Mesenchymal stem cell (in vitro differentiated cells and primary cell): ENCODE measurements around the gene BPIFB6.

ENCODE experiments used
- DNase-seq: peaks from one replicate; pipeline ENCODE4 v3.0.0-alpha.2; 2013
- H2AFZ ChIP-seq: one replicate; pipeline ENCODE4 v1.6.1; 2013; ENCODE audit warnings: low read depth, mild to moderate bottlenecking, control low read depth, inconsistent platforms, low read length, moderate library complexity
- H2AK5ac ChIP-seq: 2 replicates; pipeline ENCODE4 v1.6.1; 2013; ENCODE audit warnings: low read length, moderate library complexity, mild to moderate bottlenecking, inconsistent platforms; ENCODE audit not compliant: severe bottlenecking
- H2BK120ac ChIP-seq: one replicate; pipeline ENCODE4 v1.6.1; 2013; ENCODE audit warnings: low read depth, mild to moderate bottlenecking, inconsistent platforms, low read length, moderate library complexity
- H2BK12ac ChIP-seq, 2 experiments: one replicate each; pipeline ENCODE4 v1.6.1; 2013; ENCODE audit warnings: inconsistent platforms in 2 of 2, low read length in 2 of 2, mild to moderate bottlenecking in 2 of 2, moderate library complexity in 2 of 2, control low read depth in 1 of 2
- H2BK15ac ChIP-seq: one replicate; pipeline ENCODE4 v1.6.1; 2013; ENCODE audit warnings: mild to moderate bottlenecking, low read depth, inconsistent platforms; ENCODE audit not compliant: poor library complexity, severe bottlenecking
- H2BK5ac ChIP-seq: 2 replicates; pipeline ENCODE4 v1.6.1; 2013; ENCODE audit warnings: low read depth, mild to moderate bottlenecking, low read length, control low read depth, inconsistent platforms; ENCODE audit not compliant: poor library complexity, severe bottlenecking
- H3K14ac ChIP-seq, 2 experiments: one replicate each; pipeline ENCODE4 v1.6.1; 2013; ENCODE audit warnings: inconsistent platforms in 2 of 2, low read length in 2 of 2, control low read depth in 1 of 2, mild to moderate bottlenecking in 1 of 2, moderate library complexity in 1 of 2
- H3K18ac ChIP-seq, 2 experiments: one replicate each; pipeline ENCODE4 v1.6.1; 2013; ENCODE audit warnings: inconsistent platforms in 2 of 2, low read length in 2 of 2, control low read depth in 1 of 2, low read depth in 1 of 2, mild to moderate bottlenecking in 1 of 2
- H3K23ac ChIP-seq, 2 experiments: one replicate each; pipeline ENCODE4 v1.6.1; 2013; ENCODE audit warnings: inconsistent platforms in 2 of 2, low read length in 2 of 2, mild to moderate bottlenecking in 2 of 2, moderate library complexity in 2 of 2, control low read depth in 1 of 2
- H3K27ac ChIP-seq: 2 replicates; pipeline ENCODE4 v1.5.1; 2013; ENCODE audit warnings: mild to moderate bottlenecking, moderate library complexity, low read length, control low read depth, inconsistent platforms; ENCODE audit not compliant: poor library complexity, severe bottlenecking
- H3K27me3 ChIP-seq, 2 experiments: 2 replicates each; pipeline versions ENCODE4 v1.6.1 to v1.7.0; 2013; ENCODE audit warnings: low read length in 2 of 2, mild to moderate bottlenecking in 2 of 2, moderate library complexity in 2 of 2, control low read depth in 1 of 2, inconsistent platforms in 1 of 2; ENCODE audit not compliant: control insufficient read depth in 1 of 2, insufficient read depth in 1 of 2
- H3K36me3 ChIP-seq, 2 experiments: 2 replicates each; pipeline versions ENCODE4 v1.6.1 to v1.7.0; 2013; ENCODE audit warnings: low read length in 2 of 2, control low read depth in 1 of 2, inconsistent platforms in 1 of 2, low read depth in 1 of 2, mild to moderate bottlenecking in 1 of 2; ENCODE audit not compliant: insufficient read depth in 2 of 2, control insufficient read depth in 1 of 2
- H3K4ac ChIP-seq, 2 experiments: one replicate each; pipeline ENCODE4 v1.6.1; 2013; ENCODE audit warnings: inconsistent platforms in 2 of 2, low read length in 2 of 2, mild to moderate bottlenecking in 2 of 2, moderate library complexity in 2 of 2, control low read depth in 1 of 2, low read depth in 1 of 2
- H3K4me1 ChIP-seq: 2 replicates; pipeline ENCODE4 v1.6.1; 2013; ENCODE audit warnings: low read depth, low read length, control low read depth; ENCODE audit not compliant: control insufficient read depth, insufficient read depth
- H3K4me2 ChIP-seq: 2 replicates; pipeline ENCODE4 v1.6.1; 2013; ENCODE audit warnings: low read length, mild to moderate bottlenecking, inconsistent platforms; ENCODE audit not compliant: poor library complexity, severe bottlenecking
- H3K4me3 ChIP-seq, 2 experiments: 2 replicates each; pipeline versions ENCODE4 v1.5.1 to v1.7.0; 2013; ENCODE audit warnings: low read length in 2 of 2, mild to moderate bottlenecking in 2 of 2, control low read depth in 1 of 2, low read depth in 1 of 2; ENCODE audit not compliant: insufficient read depth in 1 of 2
- H3K79me1 ChIP-seq: replicated peaks from 2 replicates; pipeline ENCODE4 v1.6.1; 2013; ENCODE audit warnings: mild to moderate bottlenecking, control low read depth, low read length, inconsistent platforms; ENCODE audit not compliant: poor library complexity, severe bottlenecking
- H3K9ac ChIP-seq: 2 replicates; pipeline ENCODE4 v1.7.0; 2013; ENCODE audit warnings: mild to moderate bottlenecking, low read length, moderate library complexity
- H3K9me3 ChIP-seq: 2 replicates; pipeline ENCODE4 v1.7.0; 2013; ENCODE audit warnings: mild to moderate bottlenecking, low read length; ENCODE audit not compliant: control insufficient read depth
- H4K8ac ChIP-seq: one replicate; pipeline ENCODE4 v1.6.1; 2013; ENCODE audit warnings: inconsistent platforms, mild to moderate bottlenecking, low read length, moderate library complexity
- H4K91ac ChIP-seq: one replicate; pipeline ENCODE4 v1.6.1; 2013; ENCODE audit warnings: mild to moderate bottlenecking, low read length, inconsistent platforms
- WGBS: methylation state at CpG from one replicate; pipeline ENCODE4 v1.1.7; 2013; ENCODE audit warnings: mixed read lengths; 5-methylcytosine and 5-hydroxymethylcytosine counted together

Gene BPIFB6

DNA sequence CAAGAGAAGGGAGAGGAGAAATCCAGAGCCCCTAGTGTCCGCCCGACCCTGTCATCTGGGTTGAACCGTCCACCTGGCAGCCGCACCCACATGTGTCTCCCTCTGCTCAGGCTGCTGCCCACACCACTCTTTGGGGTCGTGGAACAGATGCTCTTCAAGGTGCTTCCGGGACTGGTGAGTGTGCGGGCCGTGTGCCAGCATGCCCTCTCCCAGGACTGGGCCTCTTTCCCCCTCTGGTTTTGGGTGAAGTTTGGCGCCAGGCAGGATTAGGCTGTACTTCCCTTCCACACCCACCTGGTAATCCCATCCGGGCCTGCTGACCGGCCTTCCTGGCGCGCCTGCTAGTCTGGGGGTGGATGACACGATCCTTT lies 30.2 kb downstream of the BPIFB6 start:
- no peak overlapping the region for H3K23ac ChIP-seq
- H3K4me2 ChIP-seq, result no peak overlapping the region

DNA sequence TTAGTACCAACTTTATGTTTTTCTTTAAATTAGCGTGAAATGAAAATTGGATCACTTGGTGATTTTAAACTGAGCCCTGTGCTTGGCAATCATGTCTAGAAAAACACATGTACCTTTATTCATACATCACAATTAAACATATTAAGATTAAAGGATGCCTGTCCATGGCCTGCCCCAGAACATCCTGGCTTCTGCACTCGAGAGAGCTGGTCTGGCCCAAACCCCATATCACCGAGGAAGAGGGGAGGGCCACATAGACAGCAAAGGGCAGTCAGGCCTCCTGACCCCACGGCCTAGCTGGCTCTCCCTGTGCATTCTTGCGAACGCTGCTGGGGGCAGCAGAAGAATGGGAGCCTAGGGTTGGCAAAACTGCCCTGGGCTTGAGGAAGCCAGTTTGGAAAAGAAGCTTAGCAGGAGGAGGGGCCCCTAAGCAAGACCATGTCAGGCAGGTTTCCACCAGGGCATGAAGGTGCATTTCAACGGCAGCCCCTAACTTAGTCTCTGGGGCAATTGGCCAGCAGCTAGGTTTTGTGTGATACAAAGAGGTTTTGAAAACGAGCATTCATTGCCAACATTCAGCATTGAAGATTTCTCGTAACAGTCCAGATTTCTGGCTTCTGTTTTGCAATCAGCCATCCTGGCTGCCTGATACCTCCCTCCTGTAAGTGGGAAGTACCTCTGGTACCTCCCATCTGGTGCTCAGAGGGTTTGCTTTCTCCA lies 30.8 kb downstream of the BPIFB6 start:
- peaks cover 9 to 42% of the 10 kb centered on the region in 2 experiments for H3K27me3 ChIP-seq
- no peak overlapping the region for H3K27ac ChIP-seq
- H2BK15ac ChIP-seq, result no peak overlapping the region
- no peak overlapping the region for H3K18ac ChIP-seq
- no peak overlapping the region for H3K9ac ChIP-seq
- no peak overlapping the region for H3K14ac ChIP-seq
- no peak overlapping the region for H3K4me2 ChIP-seq
- H3K4me1 ChIP-seq, result no peaks in the 10 kb centered on the region
- no peak overlapping the region for H2BK12ac ChIP-seq
- no peak overlapping the region for H2BK120ac ChIP-seq
- no peak overlapping the region for H2AK5ac ChIP-seq
- H3K23ac ChIP-seq, result no peak overlapping the region
- no peak overlapping the region for H2BK5ac ChIP-seq
- H3K79me1 ChIP-seq, result no peaks in the 10 kb centered on the region
- H3K9me3 ChIP-seq, result no peaks in the 10 kb centered on the region
- no peaks in the 10 kb centered on the region for H3K36me3 ChIP-seq
- H4K91ac ChIP-seq, result no peak overlapping the region
- WGBS, result 69% methylated on average over 9 of the region's 9 CpGs
- no peak overlapping the region for H2AFZ ChIP-seq
- H4K8ac ChIP-seq, result no peak overlapping the region
- no peak overlapping the region for H3K4me3 ChIP-seq
- no peak for DNase-seq
- no peak overlapping the region for H3K4ac ChIP-seq

More for the DNA sequence above, 30.2 kb downstream of the BPIFB6 start:
- Histone ChIP-seq H3K27me3 (peaks cover 9 to 41% of the 10 kb centered on the region in 2 experiments), H3K9me3 (no peaks in the 10 kb centered on the region), H3K4ac (no peak overlapping the region), H4K91ac (no peak overlapping the region), H3K9ac (no peak overlapping the region), H3K4me3 (no peak overlapping the region), H3K14ac (no peak overlapping the region), H3K79me1 (no peaks in the 10 kb centered on the region), H3K27ac (no peak overlapping the region), H2AK5ac (no peak overlapping the region), H3K4me1 (no peaks in the 10 kb centered on the region), H2BK12ac (no peak overlapping the region), H2AFZ (no peak overlapping the region), H2BK5ac (no peak overlapping the region), H3K36me3 (no peaks in the 10 kb centered on the region), H4K8ac (no peak overlapping the region), H2BK15ac (no peak overlapping the region), H2BK120ac (no peak overlapping the region), H3K18ac (no peak overlapping the region)
- no peak for DNase-seq
- WGBS, result 89% methylated on average over 14 of the region's 14 CpGs

DNA sequence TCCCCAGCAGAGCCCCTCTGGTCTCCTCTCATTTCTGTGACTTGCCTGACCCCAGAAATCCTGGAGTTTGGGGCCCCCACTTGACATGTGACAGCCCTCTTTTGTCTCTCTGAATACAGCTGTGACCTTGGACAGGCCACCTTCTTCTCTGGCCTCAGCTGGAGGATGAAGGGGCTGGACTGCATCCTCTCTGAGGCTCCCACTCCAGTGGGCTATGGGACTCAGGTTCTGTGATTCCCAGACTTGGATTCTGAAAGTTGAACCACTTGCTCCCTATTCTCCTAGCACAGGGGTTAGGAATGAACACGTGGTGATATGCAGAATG lies 31.3 kb downstream of the BPIFB6 start:
- H2BK12ac ChIP-seq, result no peak overlapping the region
- no peak overlapping the region for H2BK15ac ChIP-seq
- no peaks in the 10 kb centered on the region for H3K79me1 ChIP-seq
- H3K9me3 ChIP-seq, result no peaks in the 10 kb centered on the region
- no peak overlapping the region for H3K9ac ChIP-seq
- no peak overlapping the region for H3K14ac ChIP-seq
- H3K4ac ChIP-seq, result no peak overlapping the region
- WGBS, result 38% methylated on average over 1 of the region's 1 CpG
- no peaks in the 10 kb centered on the region for H3K4me1 ChIP-seq
- H3K4me2 ChIP-seq, result no peak overlapping the region
- DNase-seq, result no peak
- H3K18ac ChIP-seq, result no peak overlapping the region
- H3K36me3 ChIP-seq, result no peaks in the 10 kb centered on the region
- no peak overlapping the region for H3K4me3 ChIP-seq
- H3K23ac ChIP-seq, result no peak overlapping the region
- no peak overlapping the region for H3K27ac ChIP-seq
- H4K8ac ChIP-seq, result no peak overlapping the region
- no peak overlapping the region for H4K91ac ChIP-seq
- H2AK5ac ChIP-seq, result no peak overlapping the region
- H2AFZ ChIP-seq, result no peak overlapping the region
- no peak overlapping the region for H2BK120ac ChIP-seq
- no peak overlapping the region for H2BK5ac ChIP-seq
- peaks cover 8 to 45% of the 10 kb centered on the region in 2 experiments for H3K27me3 ChIP-seq

GRCh38 chr20:33063271-33063670 lies 31.8 kb downstream of the BPIFB6 start:
- Histone ChIP-seq H2BK120ac (no peak overlapping the region), H3K4ac (no peak overlapping the region), H2BK12ac (no peak overlapping the region), H3K9me3 (no peaks in the 10 kb centered on the region), H2AK5ac (no peak overlapping the region), H3K9ac (no peak overlapping the region), H3K4me2 (no peak overlapping the region), H3K36me3 (no peaks in the 10 kb centered on the region), H3K14ac (no peak overlapping the region), H3K18ac (no peak overlapping the region), H3K79me1 (no peaks in the 10 kb centered on the region), H2AFZ (no peak overlapping the region), H4K8ac (no peak overlapping the region), H4K91ac (no peak overlapping the region), H3K23ac (no peak overlapping the region), H3K4me3 (no peak overlapping the region), H2BK5ac (no peak overlapping the region), H3K27me3 (peaks cover 3 to 45% of the 10 kb centered on the region in 2 experiments), H3K4me1 (no peaks in the 10 kb centered on the region), H3K27ac (no peak overlapping the region), H2BK15ac (no peak overlapping the region)
- WGBS, result 86% methylated on average over 6 of the region's 6 CpGs
- no peak for DNase-seq
